Spleen (tissue), 11 donors: ENCODE results near the gene LCN9. TPM values are rescaled to one million over a fixed set of nuclear protein-coding genes. Genes with fewer than 3 reads are reported as not detected.
A peak's percentile ranks its signal among the peaks of the same experiment; 100 is the strongest.

Experiments used
- DNase-seq: peaks from one replicate; pipeline ENCODE4 v3.0.0-alpha.2; 2020
- H3K27ac ChIP-seq, 8 donors: fragments of 200-600 bp; sonication (generic) in 7 of 8; 1 replicate in 4 of 8; 2 replicates in 4 of 8; pipeline versions ENCODE4 v1.5.0 to v1.8.0; 2016 to 2021; ENCODE audit warnings: inconsistent platforms in 4 of 8, mild to moderate bottlenecking in 4 of 8, moderate library complexity in 1 of 8
- H3K27me3 ChIP-seq, 7 donors: fragments of 200-600 bp; sonication (generic) in 6 of 7; replicated peaks in 1 of 7; 1 replicate in 4 of 7; 2 replicates in 3 of 7; pipeline versions ENCODE4 v1.5.0 to v1.8.0; 2016 to 2021; ENCODE audit warnings: inconsistent platforms in 3 of 7, mild to moderate bottlenecking in 1 of 7
- H3K36me3 ChIP-seq, 6 donors: fragments of 200-600 bp; sonication (generic) in 5 of 6; 1 replicate in 4 of 6; 2 replicates in 2 of 6; pipeline versions ENCODE4 v1.5.0 to v1.8.0; 2016 to 2021; ENCODE audit warnings: inconsistent platforms in 2 of 6
- H3K4me1 ChIP-seq, 6 donors: fragments of 200-600 bp; sonication (generic) in 5 of 6; 1 replicate in 3 of 6; 2 replicates in 3 of 6; pipeline versions ENCODE4 v1.5.0 to v1.8.0; 2016 to 2021; ENCODE audit warnings: inconsistent platforms in 3 of 6
- H3K4me3 ChIP-seq, 8 donors: fragments of 200-600 bp; sonication (generic) in 7 of 8; 1 replicate in 4 of 8; 2 replicates in 4 of 8; pipeline versions ENCODE4 v1.5.0 to v1.8.0; 2016 to 2021; ENCODE audit warnings: inconsistent platforms in 4 of 8, mild to moderate bottlenecking in 4 of 8, moderate library complexity in 2 of 8
- H3K9me3 ChIP-seq, 8 donors: fragments of 200-600 bp; sonication (generic) in 7 of 8; 1 replicate in 4 of 8; 2 replicates in 4 of 8; pipeline versions ENCODE4 v1.5.0 to v1.8.0; 2016 to 2021; ENCODE audit warnings: inconsistent platforms in 4 of 8
- POLR2A ChIP-seq, 3 donors: fragments of 450-650 bp; IDR thresholded peaks; one replicate each; pipeline ENCODE4 v1.5.1; 2017; ENCODE audit warnings: antibody characterized with exemption in 3 of 3, mild to moderate bottlenecking in 1 of 3
- POLR2AphosphoS5 ChIP-seq, 3 donors: sonication (generic); formaldehyde crosslinking; IDR thresholded peaks; one replicate each; pipeline ENCODE4 v1.5.1; 2017; ENCODE audit warnings: antibody characterized with exemption in 3 of 3
- WGBS, 5 donors: extraction: QIAGEN DNeasy Blood & Tissue Kit in 3 of 5; methylation state at CpG; one replicate each; pipeline versions ENCODE4 v1.1.5 to v1.1.7; 2013 to 2018; 5-methylcytosine and 5-hydroxymethylcytosine counted together
- intact Hi-C: fragments of 100-400 bp; cut with DNase I; formaldehyde crosslinking; loops from one replicate; pipeline ENCODE4 v1.15.0; 2023; ENCODE audit warnings: low total_unique reads
- polyA plus RNA-seq, 3 donors: library from polyadenylated mRNA; stranded (reverse); fragments of 200-250 nt; gene quantifications; one replicate each; pipeline ENCODE4 v1.2.1, GENCODE V29; 2013
- total RNA-seq, 7 donors: library from RNA; depleted of rRNA in 3 of 7; stranded (reverse); fragments of >200 nt in 3 of 7; fragmentation: NEBNext Ultra II Directional in 4 of 7; extraction: Animal tissue kit (Norgen Biotek cat#: 25700) in 4 of 7; gene quantifications; one replicate each; pipeline versions ENCODE4 v1.1.0 to v1.2.1, GENCODE V29; 2016 to 2021
- TF ChIP-seq, protein P1 (sequence below), 11 experiments: fragments of 200-600 bp in 7 of 11; fragments of 450-650 bp in 4 of 11; sonication (generic) in 4 of 11; IDR thresholded peaks in 8 of 11; conservative IDR thresholded peaks in 3 of 11; 1 replicate in 7 of 11; 2 replicates in 4 of 11; pipeline versions ENCODE4 v1.4.0 to v1.8.0; 2016 to 2021; ENCODE audit warnings: antibody characterized with exemption in 11 of 11, inconsistent platforms in 4 of 11, mild to moderate bottlenecking in 1 of 11
- donor health status: healthy with polysubstance abuse.
- donor health status: DM: no; HTN: no; CAD: no; lungs with moderate emphysema.
- donor health status: DM: no; HTN: no; CAD: no.
- donor health status: Bipolar disorder and iron deficiency.
- donor health status: healthy.
- donor health status: DM: no; HTN: no; CAD: no.
- donor health status: DM: yes; HTN: yes; CAD: no.

LCN9 gene
- total and polyA plus RNA-seq, 10 donors, result not detected

DNA sequence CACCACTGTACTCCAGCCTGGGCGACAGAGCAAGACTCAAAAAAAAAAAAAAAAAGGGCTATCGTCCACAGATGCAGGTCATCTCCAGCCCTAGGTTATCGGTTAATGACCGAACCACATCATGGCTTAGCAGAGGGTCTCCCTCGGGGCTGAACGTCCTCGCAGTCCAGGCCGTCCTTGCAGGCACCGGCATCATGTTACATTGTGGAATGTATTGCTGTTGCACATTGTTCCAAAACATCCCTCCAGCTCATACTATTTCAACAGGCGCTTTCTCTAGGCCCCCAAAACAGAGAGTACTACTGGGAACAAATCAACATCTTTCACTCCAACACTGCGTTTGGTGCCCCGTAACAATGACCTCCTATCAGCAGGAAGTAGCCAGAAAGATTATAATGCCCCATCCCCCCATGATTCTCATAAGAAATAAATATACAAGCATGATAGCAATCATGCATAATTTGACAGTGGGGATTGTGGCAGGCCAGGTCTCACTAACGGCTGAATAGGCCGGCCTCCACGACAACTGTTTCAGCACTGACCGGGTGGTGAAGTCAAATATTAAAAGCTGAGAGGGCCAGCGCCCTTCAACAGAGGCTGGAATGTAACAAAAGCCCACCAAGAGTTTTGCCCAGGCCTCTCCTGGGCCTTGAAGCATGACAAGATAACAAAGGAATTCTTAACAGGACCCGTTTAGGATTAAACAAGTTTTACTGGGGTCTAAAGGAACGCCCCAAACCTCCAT is 1.1 kb upstream of the LCN9 start:
- Histone ChIP-seq H3K9me3 (no peaks in the 10 kb centered on the region), H3K27ac (no peak overlapping the region), H3K36me3 (no peaks in the 10 kb centered on the region), H3K27me3 (peaks cover 0 to 28% (median 0%) of the 10 kb centered on the region in 7 donors), H3K4me1 (no peaks in the 10 kb centered on the region), H3K4me3 (no peak overlapping the region)
- no peak for TF ChIP-seq POLR2A (IDR thresholded peaks at IDR 0.05)
- TF ChIP-seq, protein P1, sequence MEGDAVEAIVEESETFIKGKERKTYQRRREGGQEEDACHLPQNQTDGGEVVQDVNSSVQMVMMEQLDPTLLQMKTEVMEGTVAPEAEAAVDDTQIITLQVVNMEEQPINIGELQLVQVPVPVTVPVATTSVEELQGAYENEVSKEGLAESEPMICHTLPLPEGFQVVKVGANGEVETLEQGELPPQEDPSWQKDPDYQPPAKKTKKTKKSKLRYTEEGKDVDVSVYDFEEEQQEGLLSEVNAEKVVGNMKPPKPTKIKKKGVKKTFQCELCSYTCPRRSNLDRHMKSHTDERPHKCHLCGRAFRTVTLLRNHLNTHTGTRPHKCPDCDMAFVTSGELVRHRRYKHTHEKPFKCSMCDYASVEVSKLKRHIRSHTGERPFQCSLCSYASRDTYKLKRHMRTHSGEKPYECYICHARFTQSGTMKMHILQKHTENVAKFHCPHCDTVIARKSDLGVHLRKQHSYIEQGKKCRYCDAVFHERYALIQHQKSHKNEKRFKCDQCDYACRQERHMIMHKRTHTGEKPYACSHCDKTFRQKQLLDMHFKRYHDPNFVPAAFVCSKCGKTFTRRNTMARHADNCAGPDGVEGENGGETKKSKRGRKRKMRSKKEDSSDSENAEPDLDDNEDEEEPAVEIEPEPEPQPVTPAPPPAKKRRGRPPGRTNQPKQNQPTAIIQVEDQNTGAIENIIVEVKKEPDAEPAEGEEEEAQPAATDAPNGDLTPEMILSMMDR (IDR thresholded peaks at IDR 0.05 in 8 of 11, conservative IDR thresholded peaks at IDR 0.05 in 3 of 11), result no peak
- TF ChIP-seq POLR2AphosphoS5 (IDR thresholded peaks at IDR 0.05), result no peak
- WGBS, 5 donors, result 55 to 76% (median 66%) methylated on average over 18 to 19 of the region's 19 CpGs
- intact Hi-C loops, result no loop called here
- DNase-seq, result peak; percentile 23

DNA sequence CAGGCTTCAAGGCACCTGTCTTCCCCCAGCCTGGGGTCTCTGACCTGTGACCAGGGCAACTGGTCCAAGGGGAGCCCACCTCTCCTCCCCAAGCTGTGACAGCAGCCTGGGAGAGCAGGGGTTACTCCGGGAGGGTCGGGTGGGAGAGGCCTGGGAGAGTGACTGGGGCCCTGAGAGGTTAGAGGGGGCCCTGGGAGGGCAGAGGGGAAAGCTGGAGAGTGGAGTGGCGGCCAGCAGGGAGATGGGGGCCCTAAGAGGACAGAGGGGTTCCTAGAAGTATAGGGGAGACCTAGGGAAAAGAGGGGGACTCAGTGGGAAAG is 302 bp downstream of the LCN9 start:
- H3K27ac ChIP-seq, result no peak overlapping the region
- H3K27me3 ChIP-seq, result peaks cover 0 to 36% (median 0%) of the 10 kb centered on the region in 7 donors
- no peaks in the 10 kb centered on the region for H3K4me1 ChIP-seq
- 45 to 68% (median 60%) methylated on average over 3 of the region's 3 CpGs for WGBS, 5 donors
- TF ChIP-seq POLR2A (IDR thresholded peaks at IDR 0.05) (no peak), POLR2AphosphoS5 (IDR thresholded peaks at IDR 0.05) (no peak)
- TF ChIP-seq, protein P1 (IDR thresholded peaks at IDR 0.05 in 8 of 11, conservative IDR thresholded peaks at IDR 0.05 in 3 of 11), result no peak
- no peak for DNase-seq
- no peaks in the 10 kb centered on the region for H3K36me3 ChIP-seq
- no peak overlapping the region for H3K4me3 ChIP-seq
- intact Hi-C loops, result no loop called here
- peaks cover 0 to 1% (median 0%) of the 10 kb centered on the region in 8 donors for H3K9me3 ChIP-seq

DNA sequence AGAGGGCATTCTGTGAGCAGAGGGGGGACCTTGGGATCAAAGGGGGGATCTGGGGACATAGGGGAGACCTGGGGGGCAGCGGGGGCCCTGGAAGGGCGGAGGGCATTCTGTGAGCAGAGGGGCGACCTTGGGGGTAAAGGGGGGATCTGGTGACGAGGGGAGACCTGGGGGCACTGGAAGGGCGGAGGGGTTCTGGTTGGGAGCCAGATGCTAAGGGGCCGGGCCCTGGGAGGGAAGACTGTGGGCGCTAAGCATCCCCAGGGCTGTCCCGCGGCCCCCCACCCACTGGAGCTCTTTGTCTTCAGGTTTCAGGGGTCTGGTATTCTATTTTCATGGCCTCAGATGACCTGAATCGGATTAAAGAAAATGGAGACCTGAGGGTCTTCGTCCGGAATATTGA is 748 bp downstream of the LCN9 start:
- TF ChIP-seq POLR2AphosphoS5 (IDR thresholded peaks at IDR 0.05), result no peak
- TF ChIP-seq POLR2A (IDR thresholded peaks at IDR 0.05), result no peak
- TF ChIP-seq, protein P1 (IDR thresholded peaks at IDR 0.05 in 8 of 11, conservative IDR thresholded peaks at IDR 0.05 in 3 of 11), result no peak
- intact Hi-C loops, result no loop called here
- H3K4me1 ChIP-seq, result no peaks in the 10 kb centered on the region
- no peaks in the 10 kb centered on the region for H3K36me3 ChIP-seq
- H3K4me3 ChIP-seq, result no peak overlapping the region
- H3K27ac ChIP-seq, result no peak overlapping the region
- WGBS, 5 donors, result 79 to 93% (median 86%) methylated on average over 11 to 12 of the region's 12 CpGs
- peaks cover 0 to 36% (median 0%) of the 10 kb centered on the region in 7 donors for H3K27me3 ChIP-seq
- DNase-seq, result peak; percentile 29
- peaks cover 0 to 5% (median 0%) of the 10 kb centered on the region in 8 donors for H3K9me3 ChIP-seq

DNA sequence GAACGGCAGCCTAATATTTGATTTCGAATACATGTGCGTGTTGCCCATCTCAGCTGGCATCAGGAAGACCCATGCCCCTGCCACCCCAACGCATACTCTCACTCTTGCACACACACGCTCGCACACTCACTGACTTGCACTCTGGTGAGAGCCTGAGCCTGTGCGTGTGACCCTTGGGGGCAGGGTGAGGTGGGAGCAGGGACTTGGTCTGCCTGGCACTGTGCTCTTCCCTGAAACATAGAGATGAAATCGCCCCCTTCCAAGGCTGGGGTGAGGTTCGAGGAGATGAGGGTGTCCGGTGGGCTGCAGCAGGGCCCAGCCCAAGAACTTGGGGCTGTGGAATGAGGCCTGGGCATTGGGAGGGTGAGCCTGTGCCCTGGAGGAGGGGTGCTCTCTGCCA is 1.2 kb downstream of the LCN9 start:
- peaks cover 0 to 10% (median 0%) of the 10 kb centered on the region in 8 donors for H3K9me3 ChIP-seq
- no peaks in the 10 kb centered on the region for H3K36me3 ChIP-seq
- no peak overlapping the region for H3K4me3 ChIP-seq
- TF ChIP-seq, protein P1 (IDR thresholded peaks at IDR 0.05 in 8 of 11, conservative IDR thresholded peaks at IDR 0.05 in 3 of 11), result no peak
- 83 to 92% (median 85%) methylated on average over 10 of the region's 10 CpGs for WGBS, 5 donors
- H3K27ac ChIP-seq, result no peak overlapping the region
- H3K27me3 ChIP-seq, result peaks cover 0 to 36% (median 0%) of the 10 kb centered on the region in 7 donors
- H3K4me1 ChIP-seq, result no peaks in the 10 kb centered on the region
- peak; percentile 40 for DNase-seq
- intact Hi-C loops, result no loop called here
